Activated T-cell treated with anti-CD3 and anti-CD28 coated beads, Interleukin-2, amount 50 U/mL, for 1 hour (primary cell): Measurements from ENCODE around the gene RHBG.
"Not testable (repeated sequence)": the region's sequence is repeated elsewhere in the genome, so short reads cannot be mapped to it uniquely, and the experiment has no call there.

ENCODE experiments used
- DNase-seq: peaks from one replicate; pipeline ENCODE4 v3.0.0-alpha.2; 2020

Gene RHBG

GRCh38 chr1:156360534-156360933, 8.5 kb upstream of the RHBG start:
- DNase-seq, result no peak

- DNase-seq, result no peak
Measured at GRCh38 chr1:156365754-156366153, 3.3 kb upstream of the RHBG start.

DNA sequence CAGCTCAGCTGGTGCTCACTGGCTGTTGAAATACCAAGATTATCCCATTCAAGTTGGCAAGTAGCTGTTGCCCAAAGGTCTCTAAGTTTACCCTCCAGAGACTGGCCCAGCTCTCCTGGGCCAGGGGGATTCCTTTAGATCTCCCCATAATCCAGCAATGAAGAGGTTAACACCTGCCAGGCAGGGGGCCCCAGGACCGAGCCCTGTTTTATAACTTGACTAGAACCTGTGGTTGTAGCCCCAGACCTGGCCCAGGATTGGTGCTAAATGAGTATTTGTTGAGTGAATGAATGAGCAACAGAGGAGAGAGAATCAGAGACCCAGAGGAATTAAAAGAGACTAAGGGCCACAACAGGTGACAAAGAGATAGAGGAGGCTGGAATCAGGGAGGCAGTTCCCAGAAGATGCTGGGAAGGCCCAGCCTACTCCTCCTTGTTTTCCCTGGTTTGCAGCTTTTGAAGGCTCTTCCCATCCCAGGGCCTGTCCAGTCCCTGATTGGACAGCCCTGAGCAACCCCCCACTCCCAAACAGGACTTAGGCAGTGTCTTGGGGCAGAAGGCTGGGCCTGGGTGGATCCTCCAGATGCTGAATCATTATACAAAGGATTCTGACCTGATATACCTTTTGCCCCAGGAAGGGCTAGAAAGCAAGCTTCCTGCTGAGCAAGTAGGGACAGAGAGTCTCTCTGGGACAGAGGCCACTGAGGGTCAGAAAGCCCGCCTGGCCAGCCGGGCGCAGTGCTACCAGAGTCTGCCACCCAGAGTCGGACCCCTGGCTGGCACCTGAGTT, 2.4 kb upstream of the RHBG start:
- no peak for DNase-seq

DNA sequence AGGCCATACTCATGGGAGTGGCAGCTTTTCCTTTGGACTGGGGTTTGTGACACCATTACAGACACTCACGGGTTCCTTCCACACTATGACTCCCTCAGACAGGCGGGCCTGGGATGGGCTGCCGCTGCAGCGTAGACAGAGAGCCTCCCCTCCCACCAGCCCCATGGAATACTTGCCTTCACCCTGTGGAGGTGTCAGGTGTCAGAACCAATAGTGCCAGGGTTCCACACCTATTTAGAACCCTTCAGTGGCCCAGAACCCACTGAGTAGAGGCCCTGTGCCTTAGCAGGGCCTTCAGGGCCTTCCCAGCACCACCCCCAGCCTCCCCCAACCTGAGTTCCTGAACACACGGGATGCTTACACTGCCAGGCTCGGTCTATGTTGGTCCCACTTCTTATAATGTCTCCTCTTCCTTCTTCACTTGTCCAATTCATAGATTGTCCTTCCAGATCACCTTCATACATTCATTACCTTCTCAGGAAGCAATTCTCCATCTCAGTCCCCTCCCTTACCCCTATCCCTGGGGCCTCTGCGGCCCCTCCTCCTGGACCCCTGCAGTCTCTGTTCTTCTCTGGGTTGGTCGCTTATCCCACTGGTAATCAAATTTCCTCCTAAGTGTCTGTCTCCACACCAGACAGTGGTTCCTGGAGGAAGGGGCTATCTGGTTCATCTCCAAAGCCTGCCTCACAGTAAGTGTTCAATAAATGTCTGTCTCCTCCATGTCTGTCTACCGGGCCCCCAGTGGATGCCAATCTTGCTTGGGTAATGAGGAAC, 1.4 kb upstream of the RHBG start:
- no peak for DNase-seq

DNA sequence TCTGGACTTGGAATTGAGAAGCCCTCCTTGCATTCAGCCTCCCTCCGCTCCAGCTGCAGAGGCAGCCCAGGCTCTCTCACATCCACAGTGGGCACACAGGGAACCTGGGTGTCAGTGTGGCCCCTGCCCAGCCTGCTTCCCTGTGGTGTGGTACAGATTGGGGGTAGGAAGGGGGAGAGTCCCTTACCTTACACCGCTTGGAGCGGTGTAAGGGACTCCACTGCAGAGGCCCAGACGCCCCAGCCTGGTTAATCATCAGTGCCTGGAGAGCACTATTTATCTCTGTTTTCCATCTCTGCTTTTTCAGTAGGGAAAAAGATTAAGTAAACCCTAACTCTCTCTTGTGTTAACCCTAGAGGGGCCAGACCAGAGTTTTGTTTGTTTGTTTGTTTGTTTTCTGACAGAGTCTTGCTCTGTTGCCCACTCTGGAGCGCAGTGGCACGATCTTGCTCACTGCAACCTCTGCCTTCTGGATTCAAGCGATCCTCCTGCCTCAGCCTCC, 803 bp upstream of the RHBG start:
- DNase-seq, result no peak

GRCh38 chr1:156369685-156370286, 775 bp downstream of the RHBG start:
- DNase-seq, result not testable (repeated sequence)

GRCh38 chr1:156371553-156372264, 2.7 kb downstream of the RHBG start:
- DNase-seq, result no peak

DNA sequence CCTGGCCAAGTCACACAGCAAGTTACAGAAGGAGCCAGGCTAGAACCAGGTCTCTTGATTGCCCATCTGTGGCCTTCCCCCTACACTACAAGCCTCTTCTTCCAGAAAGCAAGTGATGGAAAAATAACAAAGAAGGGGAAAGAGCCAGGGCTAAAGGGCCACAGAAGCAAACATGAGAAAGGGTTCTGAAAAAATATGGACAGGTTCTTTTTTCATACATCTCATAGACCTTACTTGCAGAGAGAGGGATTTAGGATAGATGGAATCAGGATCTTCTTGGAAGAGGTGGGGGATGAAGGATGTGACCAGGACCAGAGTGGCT, 3.2 kb downstream of the RHBG start:
- DNase-seq, result no peak

- no peak for DNase-seq
Measured at GRCh38 chr1:156372876-156373275, 3.9 kb downstream of the RHBG start.

DNA sequence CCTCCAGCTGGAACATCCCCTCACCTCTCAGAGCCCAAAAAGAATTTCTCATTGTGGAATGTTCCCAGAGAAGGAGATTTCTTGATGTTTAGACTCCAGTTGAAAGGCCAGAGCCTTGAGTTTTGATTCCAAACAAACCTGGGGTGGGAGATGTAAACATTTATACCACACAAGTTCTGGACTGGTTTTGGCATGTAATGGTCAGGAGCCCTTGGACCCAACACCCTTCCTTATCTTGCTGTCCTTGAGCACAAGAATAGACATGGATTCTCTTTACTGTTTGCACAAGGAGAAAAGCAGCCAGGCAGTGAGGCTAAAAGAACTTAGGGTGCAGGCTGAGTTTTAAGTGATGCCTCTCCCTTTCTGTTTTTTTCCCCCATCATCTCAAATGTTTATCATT, 4.5 kb downstream of the RHBG start:
- DNase-seq, result no peak

GRCh38 chr1:156376146-156376545, 7.1 kb downstream of the RHBG start:
- no peak for DNase-seq

DNA sequence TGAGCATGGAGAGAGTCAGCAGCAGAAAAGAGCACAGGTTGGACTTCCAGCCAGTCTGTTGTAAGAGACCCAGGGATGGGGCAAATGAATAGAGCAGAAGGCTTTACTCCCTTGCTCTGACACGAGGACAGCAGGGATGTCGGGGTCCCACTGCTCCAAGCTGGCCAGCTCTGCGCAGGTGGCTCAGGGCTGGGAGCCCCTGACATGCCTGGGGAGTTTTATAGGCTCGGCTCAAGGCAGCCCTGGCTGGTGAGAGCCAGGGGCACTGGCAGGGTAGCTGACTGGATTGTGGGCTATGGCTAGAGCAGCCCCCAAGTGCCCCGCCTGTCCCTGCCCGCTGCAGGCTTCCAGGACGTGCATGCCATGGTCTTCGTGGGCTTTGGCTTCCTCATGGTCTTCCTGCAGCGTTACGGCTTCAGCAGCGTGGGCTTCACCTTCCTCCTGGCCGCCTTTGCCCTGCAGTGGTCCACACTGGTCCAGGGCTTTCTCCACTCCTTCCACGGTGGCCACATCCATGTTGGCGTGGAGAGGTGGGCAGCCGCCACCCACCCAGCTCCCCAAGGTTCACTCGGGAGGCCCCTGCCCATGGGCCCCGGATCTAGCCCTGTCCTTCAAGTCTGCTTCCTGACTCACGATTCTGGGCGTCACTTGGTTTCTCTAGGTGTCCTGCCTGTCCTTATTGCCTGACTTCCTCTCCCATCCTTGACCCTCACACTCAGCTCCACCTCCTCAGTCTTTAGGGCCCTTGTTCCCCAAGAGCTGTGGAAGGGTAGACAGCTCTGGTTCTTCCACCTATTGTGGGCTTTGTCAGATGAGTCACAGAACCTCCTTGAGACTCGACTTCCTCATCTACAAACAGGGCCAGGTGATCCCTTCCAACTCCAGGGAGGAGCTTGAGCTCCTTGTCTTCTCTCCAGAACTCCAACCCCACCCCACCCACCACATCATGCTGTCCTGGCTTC, 8.2 kb downstream of the RHBG start:
- DNase-seq, result no peak

GRCh38 chr1:156378557-156378956, 9.5 kb downstream of the RHBG start:
- no peak for DNase-seq

GRCh38 chr1:156379420-156380165, 10.6 kb downstream of the RHBG start:
- no peak for DNase-seq

- no peak for DNase-seq
Measured at GRCh38 chr1:156382561-156382960, 13.6 kb downstream of the RHBG start.

DNA sequence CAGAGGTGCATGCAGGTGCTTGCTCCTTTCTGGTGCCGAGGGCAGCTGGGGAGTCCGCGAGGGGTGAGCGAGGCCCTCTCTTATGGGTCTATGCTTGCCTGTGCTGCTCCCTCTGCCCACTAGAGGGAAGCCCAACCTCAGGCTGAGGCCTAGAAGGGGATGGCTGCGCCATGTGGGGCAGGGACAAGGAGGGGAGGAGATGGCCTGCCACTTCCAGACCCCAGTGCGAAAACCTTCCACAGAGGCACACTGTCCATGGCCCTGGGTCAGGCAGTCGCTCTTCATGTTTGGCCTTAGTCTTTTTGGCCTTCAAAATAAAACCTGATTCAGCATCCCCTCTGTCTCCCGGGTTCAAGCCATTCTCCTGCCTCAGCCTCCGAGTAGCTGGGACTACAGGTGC, 14.0 kb downstream of the RHBG start:
- peak; percentile 64 for DNase-seq

DNA sequence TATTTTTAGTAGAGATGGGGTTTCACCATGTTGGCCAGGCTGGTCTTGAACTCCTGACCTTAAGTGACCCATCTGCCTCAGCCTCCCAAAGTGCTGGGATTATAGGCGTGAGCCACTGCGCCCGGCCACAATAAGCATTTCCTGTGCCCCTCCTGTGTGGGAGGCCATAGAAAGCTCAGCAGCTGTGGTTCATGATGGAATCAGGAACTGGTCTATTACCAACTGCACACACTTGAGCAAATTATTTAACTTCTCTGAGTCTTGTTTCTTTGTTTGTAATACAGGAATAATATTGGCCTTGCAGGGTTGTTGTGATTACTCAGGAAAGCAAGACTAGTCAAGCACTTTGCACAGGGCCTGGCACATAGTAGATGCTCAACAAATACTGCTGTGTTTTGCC, 15.0 kb downstream of the RHBG start:
- DNase-seq, result no peak

- DNase-seq, result no peak
Measured at GRCh38 chr1:156384658-156385057, 15.6 kb downstream of the RHBG start.

DNA sequence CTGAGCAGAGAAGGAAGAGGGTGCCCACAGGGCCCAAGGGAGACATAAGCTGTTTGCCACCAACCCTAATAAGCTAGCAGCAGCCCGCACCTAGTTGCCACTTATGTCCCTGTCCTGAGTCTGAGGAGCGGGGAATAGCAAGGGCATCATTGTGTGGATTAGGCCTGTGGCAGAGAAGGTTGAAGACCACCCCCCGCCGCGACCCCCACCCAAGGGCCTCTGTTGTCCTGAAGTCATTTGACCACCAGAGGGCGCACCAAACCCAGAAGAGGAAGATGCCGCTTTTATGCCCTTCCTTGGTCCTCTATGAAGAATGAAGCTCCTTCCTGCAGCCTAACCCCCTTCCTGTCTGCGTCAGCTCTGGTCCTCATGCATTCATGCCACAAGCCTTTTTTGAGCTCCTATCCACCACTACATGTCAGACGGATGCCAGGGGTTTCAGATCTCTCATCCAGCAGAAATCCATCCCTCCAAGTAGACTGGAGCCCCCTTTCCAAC, 16.6 kb downstream of the RHBG start:
- DNase-seq, result peak; percentile 73

GRCh38 chr1:156386134-156386901, 17.3 kb downstream of the RHBG start:
- no peak for DNase-seq
